ENCODE results near the gene HDAC4. TPM values are rescaled to one million over a fixed set of nuclear protein-coding genes. Genes with fewer than 3 reads are reported as not detected.
"Not testable (repeated sequence)": the region's sequence is repeated elsewhere in the genome, so short reads cannot be mapped to it uniquely, and the experiment has no call there.

The HDAC4 gene
- 10 to 100 TPM; 11.8 to 13.0 (median 12.9) TPM for polyA plus RNA-seq (ENCODE audit: insufficient read length in 3 of 3)

GRCh38 chr2:239400596-239401066 is at the start of gene HDAC4:
TSS of gene HDAC4 (minus strand) at chr2:239401020. CDS start at chr2:239352699, 48,321 bp downstream.
- DNase-seq (ENCODE audit: low read depth in 3 of 3, low spot score in 2 of 3) = no peak

- not testable (repeated sequence) for DNase-seq (ENCODE audit: low read depth in 3 of 3, low spot score in 2 of 3)
Measured at GRCh38 chr2:239449468-239449867, 48.6 kb upstream of the HDAC4 start.

- DNase-seq (ENCODE audit: low read depth in 3 of 3, low spot score in 2 of 3) = no peak
Measured at GRCh38 chr2:239445771-239446524, 45.1 kb upstream of the HDAC4 start.

- no peak for DNase-seq (ENCODE audit: low read depth in 3 of 3, low spot score in 2 of 3)
Measured at GRCh38 chr2:239444626-239445577, 44.1 kb upstream of the HDAC4 start.

DNA sequence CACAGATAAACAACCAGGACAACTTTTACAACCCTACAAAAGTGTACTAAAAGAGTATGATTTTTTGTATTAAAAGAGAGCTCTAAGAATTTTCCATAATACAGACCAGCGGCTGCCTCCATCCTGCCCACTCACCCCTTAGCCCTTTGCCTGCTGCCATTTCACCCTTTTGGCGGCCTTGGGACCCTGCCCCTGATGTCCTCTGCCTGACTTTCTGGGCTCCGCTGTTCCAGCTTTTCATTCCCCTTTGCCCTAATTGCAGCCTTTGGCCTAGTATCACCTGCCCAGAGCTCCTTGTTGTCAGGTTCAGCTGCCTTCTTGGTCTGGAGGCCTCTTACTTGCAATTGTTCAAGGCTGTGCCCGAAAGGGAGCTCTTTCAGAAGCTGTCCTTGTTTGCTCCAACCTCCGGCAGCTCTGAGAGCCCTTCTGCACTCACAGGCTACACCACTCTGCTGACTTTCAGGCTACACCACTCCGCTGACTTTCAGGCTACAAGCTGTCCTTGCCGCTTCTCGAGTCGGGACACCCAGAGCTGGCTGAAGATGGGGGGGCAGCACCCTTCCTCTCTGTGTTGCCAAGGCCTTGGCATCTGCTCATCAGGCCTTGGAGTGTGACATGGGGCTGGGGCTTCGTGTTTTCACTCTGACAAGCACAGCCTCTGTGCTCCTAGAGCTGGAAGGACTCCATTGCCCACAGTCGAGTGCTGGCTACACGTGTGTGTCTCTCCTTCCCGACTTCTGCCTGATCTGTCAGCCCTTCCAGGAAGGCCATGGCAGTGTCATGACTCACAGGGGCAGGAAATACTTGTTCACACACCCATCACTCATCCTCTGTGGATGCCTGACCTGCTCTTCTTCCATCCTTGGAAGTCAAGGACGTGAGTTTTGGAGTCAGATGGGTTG is 43.1 kb upstream of the HDAC4 start:
- DNase-seq (ENCODE audit: low read depth in 3 of 3, low spot score in 2 of 3) = no peak

- DNase-seq (ENCODE audit: low read depth in 3 of 3, low spot score in 2 of 3) = no peak
Measured at GRCh38 chr2:239443102-239443620, 42.3 kb upstream of the HDAC4 start.

GRCh38 chr2:239442192-239442591 is 41.4 kb upstream of the HDAC4 start:
- DNase-seq (ENCODE audit: low read depth in 3 of 3, low spot score in 2 of 3) = no peak

- no peak for DNase-seq (ENCODE audit: low read depth in 3 of 3, low spot score in 2 of 3)
Measured at GRCh38 chr2:239441261-239442078, 40.6 kb upstream of the HDAC4 start.

- DNase-seq (ENCODE audit: low read depth in 3 of 3, low spot score in 2 of 3) = no peak
Measured at GRCh38 chr2:239440511-239440959, 39.7 kb upstream of the HDAC4 start.

DNA sequence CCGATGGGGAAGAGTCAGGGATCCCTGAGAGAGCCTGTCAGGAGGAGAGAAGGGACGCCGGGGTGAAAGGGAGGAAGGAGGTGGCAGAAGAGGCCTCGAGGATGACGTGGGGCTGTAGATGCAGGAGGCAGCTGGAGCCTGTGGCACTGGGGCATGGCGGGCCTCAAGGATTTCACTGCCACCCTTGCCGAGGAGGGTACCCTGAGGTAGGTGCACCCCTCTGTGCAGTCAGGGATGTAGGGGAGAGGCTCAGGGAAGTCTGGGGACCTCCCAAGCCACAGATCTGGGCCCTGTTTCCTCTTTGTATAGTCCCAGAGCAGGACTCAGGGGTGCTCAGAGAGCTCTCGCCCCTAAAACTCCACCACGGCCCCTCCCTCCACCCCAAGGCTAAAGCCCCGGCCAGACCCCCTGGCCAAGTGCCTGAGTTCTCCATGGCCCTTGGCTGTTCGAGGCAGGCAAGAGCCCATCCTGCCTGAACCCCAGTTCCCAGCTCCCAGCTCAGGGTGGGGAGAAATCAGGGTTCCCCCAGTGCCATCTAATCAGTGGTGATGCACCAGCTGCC is 39.0 kb upstream of the HDAC4 start:
- DNase-seq (ENCODE audit: low read depth in 3 of 3, low spot score in 2 of 3) = no peak

GRCh38 chr2:239438995-239439753 is 38.4 kb upstream of the HDAC4 start:
- DNase-seq (ENCODE audit: low read depth in 3 of 3, low spot score in 2 of 3) = no peak

DNA sequence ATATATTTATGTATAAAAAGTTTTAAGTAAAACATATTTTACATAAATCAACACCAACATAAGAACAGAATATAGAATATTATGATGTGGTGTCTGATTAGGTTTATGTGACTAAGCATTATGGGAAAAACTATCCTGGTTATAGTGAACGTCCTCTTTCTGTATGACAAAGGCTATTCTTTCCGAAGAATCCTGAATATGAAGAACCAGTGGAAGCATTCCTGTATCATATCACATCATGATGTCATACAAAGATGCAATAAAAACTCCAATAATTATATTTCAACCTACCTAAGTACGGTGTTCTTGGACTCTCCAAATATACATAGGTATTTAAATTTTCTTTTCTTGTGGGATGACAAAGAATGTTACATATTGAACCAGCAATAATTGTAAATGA is 37.5 kb upstream of the HDAC4 start:
- DNase-seq (ENCODE audit: low read depth in 3 of 3, low spot score in 2 of 3) = no peak

DNA sequence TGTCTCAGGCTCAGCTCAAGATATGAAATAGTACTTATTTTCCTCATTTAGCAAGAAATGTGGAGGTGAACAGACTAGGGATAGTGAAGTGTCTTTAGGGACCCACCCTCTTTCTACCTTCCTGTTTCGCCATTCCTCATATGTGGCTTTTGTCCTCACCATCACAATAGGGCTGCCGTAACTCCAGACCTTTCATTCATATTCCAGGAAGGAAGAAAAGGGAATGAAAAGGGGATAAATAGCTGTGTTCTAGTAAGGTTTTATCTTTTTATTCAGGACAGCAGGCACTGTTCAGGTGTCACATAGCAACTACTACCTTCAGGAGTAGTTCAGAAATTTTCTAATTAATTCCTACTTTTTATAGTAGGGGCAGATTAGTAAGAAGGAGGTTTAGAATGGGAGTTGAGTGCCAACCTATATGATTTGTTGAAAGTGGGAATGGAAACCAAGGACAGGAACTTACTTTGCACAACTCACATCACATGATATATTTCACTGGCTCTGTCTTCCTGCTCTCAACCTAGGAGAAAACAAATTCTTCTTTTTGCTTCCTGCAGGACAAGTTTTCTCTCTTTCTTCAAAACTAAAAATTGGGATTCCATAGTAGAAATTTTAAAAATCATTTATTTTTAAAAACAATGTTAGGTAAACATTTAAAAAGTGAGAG is 36.0 kb upstream of the HDAC4 start:
- no peak for DNase-seq (ENCODE audit: low read depth in 3 of 3, low spot score in 2 of 3)

DNA sequence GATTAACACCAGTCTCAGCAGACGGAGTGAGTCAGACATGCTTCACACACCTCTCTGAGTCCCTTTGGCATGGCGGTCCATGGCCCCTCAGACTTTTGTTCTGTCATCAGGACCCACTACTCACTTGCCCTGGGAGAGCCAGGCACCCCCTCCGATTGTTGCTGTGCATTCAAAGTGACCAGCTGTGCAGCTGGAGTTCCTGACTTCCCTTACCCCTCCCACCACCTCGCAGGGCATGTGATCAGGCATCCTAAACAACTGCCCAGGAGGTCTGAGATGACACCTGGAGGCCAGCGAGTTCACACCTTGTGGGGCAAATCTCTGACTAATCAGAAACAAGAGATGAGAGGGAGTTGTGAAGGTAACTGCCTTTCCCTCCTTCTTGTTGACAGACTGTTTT is 35.3 kb upstream of the HDAC4 start:
- no peak for DNase-seq (ENCODE audit: low read depth in 3 of 3, low spot score in 2 of 3)

DNA sequence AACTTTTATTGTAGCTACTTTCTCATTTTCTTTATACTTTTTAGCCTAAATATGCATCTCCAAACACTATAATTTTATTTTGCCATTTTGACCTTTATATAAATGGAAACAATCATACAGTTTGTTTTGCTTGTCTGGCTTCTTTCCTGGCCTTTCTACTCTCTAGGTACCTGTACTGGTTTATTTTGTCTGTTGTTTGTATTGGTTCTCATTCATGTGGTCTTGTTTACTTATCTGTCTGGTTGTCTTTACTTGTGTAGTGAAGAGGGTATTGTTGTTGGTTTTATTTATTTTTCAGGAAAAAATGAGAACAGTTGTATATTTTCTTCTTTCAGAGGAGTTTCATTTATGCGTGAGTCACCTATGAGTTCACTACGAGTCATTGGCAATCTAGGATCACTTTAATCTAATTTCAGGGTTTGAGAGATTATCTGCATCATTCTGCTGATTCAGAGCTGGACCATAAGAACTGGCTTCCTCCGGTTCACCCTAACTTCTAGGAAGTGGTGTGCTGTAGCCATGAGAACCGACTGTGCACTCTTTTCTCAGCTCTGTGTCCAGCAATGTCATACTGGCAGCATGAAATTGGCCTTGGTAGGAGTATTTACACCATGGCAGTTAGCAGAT is 33.1 kb upstream of the HDAC4 start:
- no peak for DNase-seq (ENCODE audit: low read depth in 3 of 3, low spot score in 2 of 3)

DNA sequence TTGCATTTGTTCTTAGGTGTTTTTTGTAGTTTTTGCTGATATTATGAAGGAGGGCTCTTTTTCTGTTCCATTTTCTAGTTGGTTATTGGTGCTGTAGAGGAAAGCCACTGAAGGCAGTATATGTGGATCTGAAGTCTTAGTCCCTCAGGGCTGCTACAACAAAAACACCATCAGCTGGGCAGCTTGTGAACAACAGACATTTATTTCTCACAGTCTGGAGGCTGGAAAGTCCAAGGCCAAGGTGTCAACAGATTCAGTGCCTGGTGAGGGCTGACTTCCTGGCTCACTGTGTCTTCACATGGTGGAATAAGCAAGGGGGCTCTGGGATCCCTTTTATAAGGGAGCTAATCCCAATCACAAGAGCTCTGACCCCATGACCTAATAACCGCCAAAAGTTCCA is 31.4 kb upstream of the HDAC4 start:
- DNase-seq (ENCODE audit: low read depth in 3 of 3, low spot score in 2 of 3) = no peak

DNA sequence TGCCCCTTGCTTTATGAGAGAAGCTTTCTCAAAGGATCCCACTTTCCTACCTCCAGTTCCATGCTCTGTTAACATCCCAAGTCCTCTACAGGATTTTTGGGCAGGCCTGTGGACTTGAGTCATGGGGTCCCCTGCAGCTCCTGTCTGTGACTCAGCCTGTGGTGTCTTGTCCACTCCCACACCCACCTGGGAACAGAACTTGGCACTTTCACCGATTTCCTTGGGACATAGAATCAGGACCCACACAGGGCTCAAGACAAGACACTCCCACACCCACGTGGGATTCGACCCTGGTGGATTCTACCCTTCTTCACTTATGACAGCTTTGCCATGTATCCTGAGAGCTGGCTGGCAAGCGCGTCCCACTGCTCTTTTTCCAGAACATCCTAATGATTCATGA is 30.7 kb upstream of the HDAC4 start:
- no peak for DNase-seq (ENCODE audit: low read depth in 3 of 3, low spot score in 2 of 3)
